ENCODE measurements around the gene NT5E. TPM values are rescaled to one million over a fixed set of nuclear protein-coding genes. Genes with fewer than 3 reads are reported as not detected.

NT5E gene
- total RNA-seq, 1 donor from 2014 or later = not detected

DNA sequence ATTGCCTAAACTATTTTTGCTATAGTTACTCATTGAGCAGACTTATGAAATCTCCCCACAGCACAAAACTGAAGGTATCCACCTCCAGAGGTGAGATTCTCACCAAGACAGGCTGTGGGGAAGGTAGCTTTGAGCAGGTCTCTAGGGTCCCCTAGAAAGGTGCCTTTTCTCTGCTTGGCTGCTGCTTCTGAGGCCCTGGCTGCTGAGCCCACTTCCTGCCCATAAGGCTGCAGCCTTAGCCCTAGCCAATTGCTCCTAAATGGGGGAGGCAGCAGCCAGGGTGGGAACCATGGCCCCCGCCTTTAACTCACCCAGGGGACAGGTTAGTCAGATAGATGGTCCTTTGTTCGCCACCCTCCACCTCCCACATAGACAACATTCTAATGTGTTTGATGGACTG, 3.6 kb downstream of the NT5E start:
- Mint-ChIP-seq H3K4me1 (peaks cover 11% of the 10 kb centered on the region), H3K27me3 (ENCODE audit: insufficient read depth, low read depth) (peaks cover 24% of the 10 kb centered on the region), H3K9me3 (no peaks in the 10 kb centered on the region), H3K27ac (no peak overlapping the region), H3K4me3 (no peak overlapping the region), H3K36me3 (no peaks in the 10 kb centered on the region)
- no peaks in the 10 kb centered on the region for H3K36me3 ChIP-seq
- peaks cover 65% of the 10 kb centered on the region for H3K27me3 ChIP-seq
- H3K27ac ChIP-seq = no peak overlapping the region
- no peak overlapping the region for H3K4me3 ChIP-seq
- H3K79me2 ChIP-seq (ENCODE audit: low read depth) = no peaks in the 10 kb centered on the region
- H3F3A ChIP-seq (ENCODE audit: low read depth) = no peaks in the 10 kb centered on the region
- H3K9ac ChIP-seq = no peak overlapping the region
- no peaks in the 10 kb centered on the region for H3K9me3 ChIP-seq (ENCODE audit: low read depth)
- TF ChIP-seq, protein P1, sequence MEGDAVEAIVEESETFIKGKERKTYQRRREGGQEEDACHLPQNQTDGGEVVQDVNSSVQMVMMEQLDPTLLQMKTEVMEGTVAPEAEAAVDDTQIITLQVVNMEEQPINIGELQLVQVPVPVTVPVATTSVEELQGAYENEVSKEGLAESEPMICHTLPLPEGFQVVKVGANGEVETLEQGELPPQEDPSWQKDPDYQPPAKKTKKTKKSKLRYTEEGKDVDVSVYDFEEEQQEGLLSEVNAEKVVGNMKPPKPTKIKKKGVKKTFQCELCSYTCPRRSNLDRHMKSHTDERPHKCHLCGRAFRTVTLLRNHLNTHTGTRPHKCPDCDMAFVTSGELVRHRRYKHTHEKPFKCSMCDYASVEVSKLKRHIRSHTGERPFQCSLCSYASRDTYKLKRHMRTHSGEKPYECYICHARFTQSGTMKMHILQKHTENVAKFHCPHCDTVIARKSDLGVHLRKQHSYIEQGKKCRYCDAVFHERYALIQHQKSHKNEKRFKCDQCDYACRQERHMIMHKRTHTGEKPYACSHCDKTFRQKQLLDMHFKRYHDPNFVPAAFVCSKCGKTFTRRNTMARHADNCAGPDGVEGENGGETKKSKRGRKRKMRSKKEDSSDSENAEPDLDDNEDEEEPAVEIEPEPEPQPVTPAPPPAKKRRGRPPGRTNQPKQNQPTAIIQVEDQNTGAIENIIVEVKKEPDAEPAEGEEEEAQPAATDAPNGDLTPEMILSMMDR (IDR thresholded peaks at IDR 0.05) = no peak
- no peak for TF ChIP-seq EZH2 (IDR thresholded peaks at IDR 0.05)
- H3K4me1 ChIP-seq = no peaks in the 10 kb centered on the region
- no peak overlapping the region for H3K4me2 ChIP-seq
- DNase-seq (ENCODE audit: low spot score) = no peak
- no peak overlapping the region for H2AFZ ChIP-seq (replicated peaks)
- no peaks in the 10 kb centered on the region for H4K20me1 ChIP-seq (ENCODE audit: low read depth)

DNA sequence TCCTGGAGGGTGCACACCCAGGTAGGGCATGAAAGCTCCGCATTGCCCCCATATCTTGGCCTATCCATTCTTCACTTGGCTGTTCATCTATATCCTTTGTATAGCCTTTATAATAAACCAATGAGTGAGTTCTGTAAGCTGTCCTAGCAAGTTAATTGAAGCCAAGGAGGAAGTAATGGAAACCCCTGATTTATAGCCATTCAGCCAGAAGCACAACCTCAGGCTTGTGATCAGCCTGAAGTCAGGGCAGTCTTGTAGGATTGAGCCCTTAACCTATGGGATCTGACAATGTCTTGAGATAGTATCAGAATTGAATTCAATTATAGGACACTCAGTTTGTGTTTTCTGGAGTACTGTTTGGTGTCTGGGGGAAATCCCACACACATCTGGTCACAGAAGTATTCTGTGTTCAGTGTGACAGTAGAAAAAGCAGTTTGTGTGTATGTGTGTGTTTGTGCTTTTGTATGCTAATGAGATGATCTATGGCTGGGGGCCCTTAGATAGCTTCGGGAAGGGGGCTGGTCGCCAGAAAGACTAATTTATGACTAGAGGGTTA, 5.7 kb downstream of the NT5E start:
- no peak overlapping the region for H3K4me3 Mint-ChIP-seq
- no peaks in the 10 kb centered on the region for H3K36me3 Mint-ChIP-seq
- H3K79me2 ChIP-seq (ENCODE audit: low read depth) = no peaks in the 10 kb centered on the region

DNA sequence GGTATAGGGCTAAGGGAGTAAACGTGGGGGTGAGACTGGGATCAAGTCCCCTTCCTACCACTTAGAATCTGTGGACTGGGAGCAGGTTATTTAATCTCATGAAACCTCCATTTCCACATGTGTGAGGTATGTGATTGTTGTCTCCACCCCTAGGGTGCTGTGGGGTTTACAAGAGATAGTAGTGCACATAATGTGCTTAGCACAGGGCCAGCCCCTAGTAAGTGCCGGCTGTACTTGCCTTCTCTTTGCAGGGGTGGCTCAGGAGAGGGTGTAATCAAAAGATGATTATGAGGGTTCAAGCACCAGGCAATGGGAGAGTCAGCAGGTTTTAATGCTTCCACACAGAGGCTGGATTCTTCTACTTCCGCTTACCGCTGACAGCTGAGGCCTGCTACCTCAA, 6.9 kb downstream of the NT5E start:
- no peak overlapping the region for H3K4me2 ChIP-seq
- Mint-ChIP-seq H3K27me3 (ENCODE audit: insufficient read depth, low read depth) (peaks cover 6% of the 10 kb centered on the region), H3K4me1 (peaks cover 3% of the 10 kb centered on the region), H3K4me3 (no peak overlapping the region), H3K27ac (no peak overlapping the region), H3K9me3 (no peaks in the 10 kb centered on the region), H3K36me3 (no peaks in the 10 kb centered on the region)
- peaks cover 32% of the 10 kb centered on the region for H3K27me3 ChIP-seq
- no peak overlapping the region for H3K27ac ChIP-seq
- TF ChIP-seq EZH2 (IDR thresholded peaks at IDR 0.05) (no peak), EZH2phosphoT487 (IDR thresholded peaks at IDR 0.05) (no peak)
- TF ChIP-seq, protein P1 (IDR thresholded peaks at IDR 0.05) = no peak
- DNase-seq (ENCODE audit: low spot score) = no peak
- H3K9me3 ChIP-seq (ENCODE audit: low read depth) = no peaks in the 10 kb centered on the region
- H3F3A ChIP-seq (ENCODE audit: low read depth) = no peaks in the 10 kb centered on the region
- no peak overlapping the region for H3K9ac ChIP-seq
- H3K4me3 ChIP-seq = no peak overlapping the region
- H3K36me3 ChIP-seq = no peaks in the 10 kb centered on the region
- no peaks in the 10 kb centered on the region for H3K79me2 ChIP-seq (ENCODE audit: low read depth)
- no peak overlapping the region for H2AFZ ChIP-seq (replicated peaks)
- no peaks in the 10 kb centered on the region for H4K20me1 ChIP-seq (ENCODE audit: low read depth)
- H3K4me1 ChIP-seq = no peaks in the 10 kb centered on the region

More for the DNA sequence above, 5.7 kb downstream of the NT5E start:
- no peak overlapping the region for H3K27ac ChIP-seq
- H3K36me3 ChIP-seq = no peaks in the 10 kb centered on the region
- H3K4me3 ChIP-seq = no peak overlapping the region
- no peaks in the 10 kb centered on the region for H3K9me3 ChIP-seq (ENCODE audit: low read depth)
- no peak for TF ChIP-seq EZH2 (IDR thresholded peaks at IDR 0.05)
- TF ChIP-seq EZH2phosphoT487 (IDR thresholded peaks at IDR 0.05) = no peak
- TF ChIP-seq, protein P1 (IDR thresholded peaks at IDR 0.05) = no peak
- no peaks in the 10 kb centered on the region for H3F3A ChIP-seq (ENCODE audit: low read depth)
- no peak overlapping the region for H3K4me2 ChIP-seq
- H3K9ac ChIP-seq = no peak overlapping the region
- H3K9me3 Mint-ChIP-seq = no peaks in the 10 kb centered on the region
- peaks cover 3% of the 10 kb centered on the region for H3K4me1 Mint-ChIP-seq
- H3K27me3 ChIP-seq = peaks cover 44% of the 10 kb centered on the region
- H3K27ac Mint-ChIP-seq = no peak overlapping the region
- peaks cover 17% of the 10 kb centered on the region for H3K27me3 Mint-ChIP-seq (ENCODE audit: insufficient read depth, low read depth)
- H3K4me1 ChIP-seq = no peaks in the 10 kb centered on the region
- no peak overlapping the region for H2AFZ ChIP-seq (replicated peaks)
- no peak for DNase-seq (ENCODE audit: low spot score)
- H4K20me1 ChIP-seq (ENCODE audit: low read depth) = no peaks in the 10 kb centered on the region
